Measurements from ENCODE around the gene HYDIN.
"Not testable (repeated sequence)": the region's sequence is repeated elsewhere in the genome, so short reads cannot be mapped to it uniquely, and the experiment has no call there.

- TF ChIP-seq POU2F2, POLR2A, TAF1, SPI1 (IDR thresholded peaks at IDR 0.05; ENCODE audit: low read depth, low read length): not testable (repeated sequence)
Measured at GRCh38 chr16:71019067-71019682, 211.3 kb downstream of the HYDIN start.

All from GM12891 (cell line).